ENCODE measurements around the gene IGSF8. TPM values are rescaled to one million over a fixed set of nuclear protein-coding genes. Genes with fewer than 3 reads are reported as not detected.
A peak's percentile ranks its signal among the peaks of the same experiment; 100 is the strongest.

The IGSF8 gene, protein sequence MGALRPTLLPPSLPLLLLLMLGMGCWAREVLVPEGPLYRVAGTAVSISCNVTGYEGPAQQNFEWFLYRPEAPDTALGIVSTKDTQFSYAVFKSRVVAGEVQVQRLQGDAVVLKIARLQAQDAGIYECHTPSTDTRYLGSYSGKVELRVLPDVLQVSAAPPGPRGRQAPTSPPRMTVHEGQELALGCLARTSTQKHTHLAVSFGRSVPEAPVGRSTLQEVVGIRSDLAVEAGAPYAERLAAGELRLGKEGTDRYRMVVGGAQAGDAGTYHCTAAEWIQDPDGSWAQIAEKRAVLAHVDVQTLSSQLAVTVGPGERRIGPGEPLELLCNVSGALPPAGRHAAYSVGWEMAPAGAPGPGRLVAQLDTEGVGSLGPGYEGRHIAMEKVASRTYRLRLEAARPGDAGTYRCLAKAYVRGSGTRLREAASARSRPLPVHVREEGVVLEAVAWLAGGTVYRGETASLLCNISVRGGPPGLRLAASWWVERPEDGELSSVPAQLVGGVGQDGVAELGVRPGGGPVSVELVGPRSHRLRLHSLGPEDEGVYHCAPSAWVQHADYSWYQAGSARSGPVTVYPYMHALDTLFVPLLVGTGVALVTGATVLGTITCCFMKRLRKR
- 35.6 TPM for total RNA-seq (2021; ENCODE audit: unreplicated experiment)
- 43.9 and 49.6 TPM in 2 replicates for polyA plus RNA-seq (2012)
- percentile 51 among the genes with signal in this experiment for Bru-seq, nascent RNA
- BruChase-seq, experiment 1, labeled RNA remaining after a 6-hour chase, result percentile 67 among the genes with signal in this experiment
- BruChase-seq, experiment 2, labeled RNA remaining after a 2-hour chase, result percentile 56 among the genes with signal in this experiment
- long read RNA-seq, transcript IGSF8-201 (7 exons, 2,343 nt), result major isoform, 46 of 64 reads
- long read RNA-seq, partial matches to known transcripts, result 8 of 64 reads
- long read RNA-seq, other reads (novel, unspliced or antisense), result 8 of 64 reads

DNA sequence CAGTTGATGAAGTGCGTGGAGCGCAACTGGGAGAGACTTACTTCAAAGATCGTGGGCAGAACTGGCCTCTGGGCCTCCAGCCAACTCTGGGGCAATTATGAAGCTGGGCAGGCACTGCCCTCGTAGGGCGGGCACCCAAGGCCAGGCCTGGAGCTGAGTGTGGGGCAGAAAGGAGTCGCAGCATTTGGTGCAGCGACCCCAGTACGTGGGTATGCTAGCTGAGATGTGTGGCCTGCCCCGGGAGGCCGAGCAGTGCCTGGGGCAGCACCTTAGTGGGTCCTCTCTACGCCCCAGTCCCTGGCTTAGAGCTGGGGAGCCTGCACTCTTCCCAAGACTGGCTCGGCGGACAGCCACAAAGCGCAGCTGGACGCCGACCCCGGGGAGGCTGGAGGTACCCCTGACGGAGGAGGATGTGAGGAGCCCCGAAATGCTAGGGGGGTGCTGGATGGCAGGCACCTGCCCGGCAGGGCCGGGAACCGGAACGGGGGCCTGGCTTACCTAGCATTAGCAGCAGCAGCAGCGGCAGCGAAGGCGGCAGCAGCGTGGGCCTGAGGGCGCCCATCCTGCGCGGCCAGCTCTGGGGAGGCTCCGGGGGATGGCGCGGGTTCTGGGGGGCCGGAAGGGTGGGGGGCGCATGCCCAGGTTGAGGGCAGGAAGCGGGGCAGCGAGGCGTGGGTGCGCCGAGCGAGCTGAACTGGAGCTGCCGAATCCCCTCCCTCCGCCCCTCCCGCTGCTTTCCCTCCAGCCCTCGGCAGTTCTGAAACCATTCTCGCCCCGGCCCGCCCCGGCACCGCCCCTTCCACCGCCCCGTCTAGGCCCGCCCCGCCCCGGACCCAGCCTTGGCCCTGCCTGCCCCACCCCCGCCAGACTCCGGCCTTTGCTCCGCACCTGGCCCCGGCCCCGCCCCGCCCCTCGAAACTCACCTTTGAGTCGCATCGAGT lies at the start of gene IGSF8:
IGSF8 (minus strand) TSS at position 709 of the 941 bp plus-strand sequence; CDS start at position 562, 147 bp downstream.
- Histone ChIP-seq H3K4me2 (ENCODE audit: low read length) (peak within 1 kb of the TSS; percentile 98), H3K36me3 (ENCODE audit: control insufficient read depth in 1 of 2, insufficient read depth in 2 of 2, low read length in 2 of 2) (no peaks in the 10 kb centered on the region), H3K9ac (ENCODE audit: low read length) (peak within 1 kb of the TSS; percentile 81), H3K79me2 (ENCODE audit: insufficient read depth, low read length) (peaks cover 4% of the 10 kb centered on the region; the same call in 1 of the 2 replicates), H3K27me3 (ENCODE audit: insufficient read depth, low read length) (no peaks in the 10 kb centered on the region), H4K20me1 (ENCODE audit: insufficient read depth) (no peaks in the 10 kb centered on the region), H3K4me3 (replicated peaks in 1 of 2; ENCODE audit: low read depth in 1 of 2, low read length in 2 of 2) (peak within 1 kb of the TSS; percentile 76 to 90), H3K4me1 (ENCODE audit: control insufficient read depth in 1 of 2, insufficient read depth in 2 of 2, low read length in 2 of 2) (peaks cover 11 to 35% of the 10 kb centered on the region in 2 experiments), H3K27ac (ENCODE audit: low read depth, low read length) (peak within 1 kb of the TSS; percentile 60), H3K9me2 (ENCODE audit: insufficient read depth) (no peaks in the 10 kb centered on the region), H3K9me3 (ENCODE audit: control insufficient read depth in 1 of 2, insufficient read depth in 1 of 2, low read depth in 1 of 2, low read length in 2 of 2) (no peaks in the 10 kb centered on the region), H2AFZ (ENCODE audit: low read depth, low read length, poor library complexity, severe bottlenecking) (peak within 1 kb of the TSS; percentile 56)
- no TSS peak for BruUV-seq (replicated peaks)
- CTCF ChIA-PET, result interaction anchor here (1.1 to 4.2 kb wide), 8 partner anchors 12 to 299 kb away, joined by 3 to 30 read pairs (median 10); no protein-coding TSS in a partner anchor
- RAD21 ChIA-PET (ENCODE audit: low non-redundant PET in 1 of 2, low total read pairs in 2 of 2, uncharacterized antibody in 2 of 2, unreplicated experiment in 2 of 2), result interaction anchor here (0.8 to 1.8 kb wide), 3 partner anchors 12 to 154 kb away, joined by 3 to 4 read pairs (median 3); no protein-coding TSS in a partner anchor
- peak; percentile 67 for ATAC-seq
- peak; percentile 64 for DNase-seq (ENCODE audit: low read depth, low spot score)
- POLR2A ChIA-PET, result interaction anchor here (0.8 to 1.7 kb wide), 2 partner anchors 9 to 11 kb away, joined by 3 read pairs; no protein-coding TSS in a partner anchor
- intact Hi-C loops (cut with micrococcal nuclease), result no loop called here
- TF ChIP-seq EGR1 (IDR thresholded peaks at IDR 0.05; ENCODE audit: low read depth) (no peak), CEBPB (IDR thresholded peaks at IDR 0.05; ENCODE audit: low read depth) (no peak), TCF7L2 (IDR thresholded peaks at IDR 0.05; ENCODE audit: borderline replicate concordance, extremely low read depth, insufficient read depth, insufficient read length) (peak; percentile 17), POLR2AphosphoS5 (IDR thresholded peaks at IDR 0.05; ENCODE audit: low read depth, low read length) (peak; percentile 48; the same call in 1 of the 2 replicates), ELF1 (IDR thresholded peaks at IDR 0.05; ENCODE audit: borderline replicate concordance, low read depth) (no peak), SP1 (IDR thresholded peaks at IDR 0.05; ENCODE audit: low read depth) (peak; percentile 89), ZFX (IDR thresholded peaks at IDR 0.05) (peak; percentile 69)
- TF ChIP-seq, protein P1, sequence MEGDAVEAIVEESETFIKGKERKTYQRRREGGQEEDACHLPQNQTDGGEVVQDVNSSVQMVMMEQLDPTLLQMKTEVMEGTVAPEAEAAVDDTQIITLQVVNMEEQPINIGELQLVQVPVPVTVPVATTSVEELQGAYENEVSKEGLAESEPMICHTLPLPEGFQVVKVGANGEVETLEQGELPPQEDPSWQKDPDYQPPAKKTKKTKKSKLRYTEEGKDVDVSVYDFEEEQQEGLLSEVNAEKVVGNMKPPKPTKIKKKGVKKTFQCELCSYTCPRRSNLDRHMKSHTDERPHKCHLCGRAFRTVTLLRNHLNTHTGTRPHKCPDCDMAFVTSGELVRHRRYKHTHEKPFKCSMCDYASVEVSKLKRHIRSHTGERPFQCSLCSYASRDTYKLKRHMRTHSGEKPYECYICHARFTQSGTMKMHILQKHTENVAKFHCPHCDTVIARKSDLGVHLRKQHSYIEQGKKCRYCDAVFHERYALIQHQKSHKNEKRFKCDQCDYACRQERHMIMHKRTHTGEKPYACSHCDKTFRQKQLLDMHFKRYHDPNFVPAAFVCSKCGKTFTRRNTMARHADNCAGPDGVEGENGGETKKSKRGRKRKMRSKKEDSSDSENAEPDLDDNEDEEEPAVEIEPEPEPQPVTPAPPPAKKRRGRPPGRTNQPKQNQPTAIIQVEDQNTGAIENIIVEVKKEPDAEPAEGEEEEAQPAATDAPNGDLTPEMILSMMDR (IDR thresholded peaks at IDR 0.05 in 2 of 3, conservative IDR thresholded peaks at IDR 0.05 in 1 of 3; ENCODE audit: borderline replicate concordance in 1 of 3, insufficient read depth in 1 of 3, low read depth in 2 of 3, low read length in 2 of 3), result no peak
